ENCODE measurements around the gene CDK13.
"Not testable (repeated sequence)": the region's sequence is repeated elsewhere in the genome, so short reads cannot be mapped to it uniquely, and the experiment has no call there.

GRCh38 chr7:40145596-40146130 is 195.6 kb downstream of the CDK13 start:
- not testable (repeated sequence) for TF ChIP-seq POLR2A (IDR thresholded peaks at IDR 0.05)
- TF ChIP-seq, protein P1, sequence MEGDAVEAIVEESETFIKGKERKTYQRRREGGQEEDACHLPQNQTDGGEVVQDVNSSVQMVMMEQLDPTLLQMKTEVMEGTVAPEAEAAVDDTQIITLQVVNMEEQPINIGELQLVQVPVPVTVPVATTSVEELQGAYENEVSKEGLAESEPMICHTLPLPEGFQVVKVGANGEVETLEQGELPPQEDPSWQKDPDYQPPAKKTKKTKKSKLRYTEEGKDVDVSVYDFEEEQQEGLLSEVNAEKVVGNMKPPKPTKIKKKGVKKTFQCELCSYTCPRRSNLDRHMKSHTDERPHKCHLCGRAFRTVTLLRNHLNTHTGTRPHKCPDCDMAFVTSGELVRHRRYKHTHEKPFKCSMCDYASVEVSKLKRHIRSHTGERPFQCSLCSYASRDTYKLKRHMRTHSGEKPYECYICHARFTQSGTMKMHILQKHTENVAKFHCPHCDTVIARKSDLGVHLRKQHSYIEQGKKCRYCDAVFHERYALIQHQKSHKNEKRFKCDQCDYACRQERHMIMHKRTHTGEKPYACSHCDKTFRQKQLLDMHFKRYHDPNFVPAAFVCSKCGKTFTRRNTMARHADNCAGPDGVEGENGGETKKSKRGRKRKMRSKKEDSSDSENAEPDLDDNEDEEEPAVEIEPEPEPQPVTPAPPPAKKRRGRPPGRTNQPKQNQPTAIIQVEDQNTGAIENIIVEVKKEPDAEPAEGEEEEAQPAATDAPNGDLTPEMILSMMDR (IDR thresholded peaks at IDR 0.05) = not testable (repeated sequence)

Measured in uterus (tissue), 2 donors.